Lower leg skin (tissue), 3 donors: ENCODE data around the gene GSTM1.

Experiments
- CTCF ChIP-seq, 3 donors: fragments of 450-650 bp; IDR thresholded peaks; one replicate each; pipeline ENCODE4 v1.5.1; 2016; ENCODE audit warnings: antibody characterized with exemption in 3 of 3, mild to moderate bottlenecking in 3 of 3, moderate library complexity in 2 of 3
- POLR2A ChIP-seq, 2 donors: fragments of 450-650 bp; IDR thresholded peaks; one replicate each; pipeline ENCODE4 v1.6.1; 2016 to 2017; ENCODE audit warnings: antibody characterized with exemption in 2 of 2, mild to moderate bottlenecking in 1 of 2, moderate library complexity in 1 of 2

DNA sequence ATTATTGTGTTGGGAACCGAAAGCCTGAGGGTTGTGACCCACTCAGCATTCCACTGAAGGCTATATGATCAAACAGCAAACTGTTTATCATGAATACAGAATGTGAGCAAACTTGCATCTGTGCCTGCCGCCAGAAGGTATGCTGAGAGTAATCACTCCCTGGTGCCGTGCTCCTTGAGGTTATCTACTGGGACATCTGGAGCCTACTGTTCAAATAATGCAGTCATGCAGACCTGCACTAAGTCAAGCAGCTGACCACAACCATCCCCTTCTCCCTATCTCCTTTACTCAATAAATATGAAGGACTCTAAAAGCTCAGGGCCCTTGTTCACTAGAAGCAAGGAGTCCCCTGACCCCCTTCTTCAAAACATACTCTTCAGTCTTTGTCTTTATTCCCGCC lies 37.9 kb downstream of the GSTM1 start:
- no peak for TF ChIP-seq CTCF (IDR thresholded peaks at IDR 0.05)
- no peak for TF ChIP-seq POLR2A (IDR thresholded peaks at IDR 0.05)
